Measurements from ENCODE around the gene EN1.

Gene EN1

GRCh38 chr2:118842661-118843482 is 4.6 kb downstream of the EN1 start:
- no peak for DNase-seq

- DNase-seq = no peak
Observed at GRCh38 chr2:118841828-118842461, 5.5 kb downstream of the EN1 start.

GRCh38 chr2:118841450-118841827 is 6.0 kb downstream of the EN1 start:
- DNase-seq = no peak

GRCh38 chr2:118838741-118839455 is 8.6 kb downstream of the EN1 start:
- no peak for DNase-seq

GRCh38 chr2:118837621-118838020 is 9.8 kb downstream of the EN1 start:
- no peak for DNase-seq

GRCh38 chr2:118837067-118837466 is 10.4 kb downstream of the EN1 start:
- DNase-seq = no peak

GRCh38 chr2:118836411-118836930 is 11.0 kb downstream of the EN1 start:
- DNase-seq = no peak

GRCh38 chr2:118835746-118836410 is 11.6 kb downstream of the EN1 start:
- no peak for DNase-seq

GRCh38 chr2:118834901-118835745 is 12.3 kb downstream of the EN1 start:
- no peak for DNase-seq

GRCh38 chr2:118834440-118834810 is 13.0 kb downstream of the EN1 start:
- DNase-seq = no peak

GRCh38 chr2:118833716-118834439 is 13.6 kb downstream of the EN1 start:
- DNase-seq = no peak

- no peak for DNase-seq
Observed at GRCh38 chr2:118832791-118833715, 14.4 kb downstream of the EN1 start.

- no peak for DNase-seq
Observed at GRCh38 chr2:118832071-118832790, 15.2 kb downstream of the EN1 start.

GRCh38 chr2:118830881-118831280 is 16.6 kb downstream of the EN1 start:
- no peak for DNase-seq

GRCh38 chr2:118830118-118830517 is 17.3 kb downstream of the EN1 start:
- no peak for DNase-seq

- DNase-seq = no peak
Observed at GRCh38 chr2:118826093-118826492, 21.4 kb downstream of the EN1 start.

- no peak for DNase-seq
Observed at GRCh38 chr2:118823633-118824032, 23.8 kb downstream of the EN1 start.

GRCh38 chr2:118822572-118822971 is 24.9 kb downstream of the EN1 start:
- DNase-seq = no peak

GRCh38 chr2:118822015-118822414 is 25.4 kb downstream of the EN1 start:
- no peak for DNase-seq

- DNase-seq = no peak
Observed at GRCh38 chr2:118817469-118817868, 30.0 kb downstream of the EN1 start.

Measured in activated naive CD4-positive, alpha-beta T cell treated with Interleukin-2 at 50 U/mL for 16 hours (primary cell).